Breast epithelium (tissue), 3 donors: ENCODE data around the gene KDM4B.

Source experiments
- POLR2A ChIP-seq: fragments of 450-650 bp; IDR thresholded peaks from one replicate; pipeline ENCODE4 v1.6.1; 2016; ENCODE audit warnings: antibody characterized with exemption, mild to moderate bottlenecking, moderate library complexity
- POLR2AphosphoS5 ChIP-seq, 3 donors: sonication (generic); formaldehyde crosslinking; IDR thresholded peaks; one replicate each; pipeline ENCODE4 v1.6.1; 2017; ENCODE audit warnings: antibody characterized with exemption in 3 of 3
- TF ChIP-seq, protein P1 (sequence below), 3 donors: fragments of 450-650 bp; IDR thresholded peaks; one replicate each; pipeline ENCODE4 v1.5.1; 2016 to 2017; ENCODE audit warnings: antibody characterized with exemption in 3 of 3, mild to moderate bottlenecking in 3 of 3, moderate library complexity in 3 of 3

DNA sequence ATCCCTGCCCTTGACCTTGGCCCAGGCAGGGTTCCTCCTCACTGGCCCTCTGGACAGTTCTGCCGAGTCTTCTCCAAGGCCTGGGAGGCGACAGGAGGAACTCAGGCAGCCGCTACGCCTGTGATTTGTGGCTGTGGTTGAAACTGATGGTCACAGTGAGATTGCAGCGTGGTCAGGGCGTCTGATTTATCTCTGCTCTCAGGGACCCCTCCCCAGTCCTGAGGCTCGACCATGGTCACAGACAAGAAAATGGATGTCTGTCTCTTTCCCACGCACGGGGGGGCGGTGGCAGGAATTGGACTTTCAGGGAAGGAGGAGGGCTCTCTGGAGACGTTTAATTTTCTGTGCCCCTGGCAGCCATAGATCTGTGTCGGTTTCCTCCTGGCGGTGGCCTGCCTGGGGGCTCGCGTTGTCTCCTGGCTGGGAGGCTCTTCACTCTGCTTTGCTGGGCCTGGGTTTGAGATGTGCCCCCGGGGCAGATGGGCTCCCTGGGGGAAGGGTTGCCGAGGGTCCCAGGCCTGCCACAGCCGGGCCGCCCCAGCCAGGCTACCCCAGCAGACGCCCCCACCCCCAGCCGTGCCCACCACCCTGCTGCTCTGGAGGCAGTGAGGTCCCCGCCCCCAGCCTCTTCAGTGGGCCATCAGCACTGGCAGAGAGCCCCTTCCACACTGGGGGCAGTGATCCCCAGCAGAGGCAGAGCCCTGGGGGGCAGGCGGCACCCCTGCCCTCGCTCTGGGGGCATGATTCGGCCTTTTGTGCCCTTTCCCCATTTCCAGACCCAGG is 167.4 kb downstream of the KDM4B start:
- TF ChIP-seq, protein P1, sequence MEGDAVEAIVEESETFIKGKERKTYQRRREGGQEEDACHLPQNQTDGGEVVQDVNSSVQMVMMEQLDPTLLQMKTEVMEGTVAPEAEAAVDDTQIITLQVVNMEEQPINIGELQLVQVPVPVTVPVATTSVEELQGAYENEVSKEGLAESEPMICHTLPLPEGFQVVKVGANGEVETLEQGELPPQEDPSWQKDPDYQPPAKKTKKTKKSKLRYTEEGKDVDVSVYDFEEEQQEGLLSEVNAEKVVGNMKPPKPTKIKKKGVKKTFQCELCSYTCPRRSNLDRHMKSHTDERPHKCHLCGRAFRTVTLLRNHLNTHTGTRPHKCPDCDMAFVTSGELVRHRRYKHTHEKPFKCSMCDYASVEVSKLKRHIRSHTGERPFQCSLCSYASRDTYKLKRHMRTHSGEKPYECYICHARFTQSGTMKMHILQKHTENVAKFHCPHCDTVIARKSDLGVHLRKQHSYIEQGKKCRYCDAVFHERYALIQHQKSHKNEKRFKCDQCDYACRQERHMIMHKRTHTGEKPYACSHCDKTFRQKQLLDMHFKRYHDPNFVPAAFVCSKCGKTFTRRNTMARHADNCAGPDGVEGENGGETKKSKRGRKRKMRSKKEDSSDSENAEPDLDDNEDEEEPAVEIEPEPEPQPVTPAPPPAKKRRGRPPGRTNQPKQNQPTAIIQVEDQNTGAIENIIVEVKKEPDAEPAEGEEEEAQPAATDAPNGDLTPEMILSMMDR (IDR thresholded peaks at IDR 0.05) = no peak
- TF ChIP-seq POLR2A (no peak), POLR2AphosphoS5 (IDR thresholded peaks at IDR 0.05) (no peak)
